CD4-positive, CD25-positive, alpha-beta regulatory T cell (primary cell): Measurements from ENCODE around the gene TAS2R50. TPM values are rescaled to one million over a fixed set of nuclear protein-coding genes. Genes with fewer than 3 reads are reported as not detected.
A peak's percentile ranks its signal among the peaks of the same experiment; 100 is the strongest.

Experiments
- ATAC-seq, 2 donors: fragments of 150-1000 bp; cut with Tn5 transposase; one replicate each; pipeline ENCODE4 v1.10.0; 2021; ENCODE audit warnings: low read depth in 2 of 2, moderate number of reproducible peaks in 2 of 2, moderate library complexity in 1 of 2
- DNase-seq, 3 donors: peaks; one replicate each; pipeline versions ENCODE4 v3.0.0 to v3.0.0-alpha.2; 2012 to 2022; ENCODE audit warnings: mixed read lengths in 1 of 3
- H3K27ac ChIP-seq: one replicate; pipeline ENCODE4 v1.7.0; 2013; ENCODE audit warnings: mild to moderate bottlenecking, low read length; ENCODE audit not compliant: insufficient read depth, poor library complexity, severe bottlenecking
- H3K27me3 ChIP-seq: one replicate; pipeline ENCODE4 v1.7.0; 2013; ENCODE audit warnings: low read length; ENCODE audit not compliant: control insufficient read depth, insufficient read depth
- H3K36me3 ChIP-seq: one replicate; pipeline ENCODE4 v1.7.0; 2013; ENCODE audit warnings: mild to moderate bottlenecking, low read length, moderate library complexity; ENCODE audit not compliant: control insufficient read depth, insufficient read depth
- H3K4me1 ChIP-seq: 2 replicates; pipeline ENCODE4 v1.7.0; 2013; ENCODE audit warnings: mild to moderate bottlenecking, low read length; ENCODE audit not compliant: insufficient read depth, control insufficient read depth, poor library complexity, severe bottlenecking
- H3K4me3 ChIP-seq: one replicate; pipeline ENCODE4 v1.7.0; 2013; ENCODE audit warnings: low read depth, mild to moderate bottlenecking, low read length, moderate library complexity
- H3K9me3 ChIP-seq, 2 experiments: 1 replicate in 1 of 2; 2 replicates in 1 of 2; pipeline ENCODE4 v1.7.0; 2013; ENCODE audit warnings: low read length in 2 of 2, mild to moderate bottlenecking in 1 of 2, moderate library complexity in 1 of 2; ENCODE audit not compliant: control insufficient read depth in 2 of 2
- H3K27ac Mint-ChIP-seq, 3 donors: one replicate each; pipeline ENCODE4 v1.8.0; 2020 to 2022; ENCODE audit warnings: mild to moderate bottlenecking in 3 of 3, mixed read lengths in 3 of 3, moderate library complexity in 2 of 3
- H3K27me3 Mint-ChIP-seq: one replicate; pipeline ENCODE4 v1.8.0; 2022; ENCODE audit warnings: mild to moderate bottlenecking, mixed read lengths
- H3K36me3 Mint-ChIP-seq: one replicate; pipeline ENCODE4 v1.8.0; 2020; ENCODE audit warnings: mixed read lengths
- H3K4me1 Mint-ChIP-seq, 4 donors: one replicate each; pipeline ENCODE4 v1.8.0; 2020 to 2022; ENCODE audit warnings: mixed read lengths in 4 of 4, mild to moderate bottlenecking in 1 of 4
- H3K4me3 Mint-ChIP-seq, 4 donors: one replicate each; pipeline ENCODE4 v1.8.0; 2020 to 2022; ENCODE audit warnings: mild to moderate bottlenecking in 4 of 4, mixed read lengths in 4 of 4, moderate library complexity in 3 of 4
- H3K9me3 Mint-ChIP-seq, 7 donors: one replicate each; pipeline ENCODE4 v1.8.0; 2020 to 2022; ENCODE audit warnings: mixed read lengths in 7 of 7, mild to moderate bottlenecking in 3 of 7, moderate library complexity in 2 of 7
- polyA plus RNA-seq, 4 donors: library from polyadenylated mRNA; unstranded; fragments of 300-500 nt; fragmentation: Illumina TruSeq; gene quantifications; one replicate each; pipeline ENCODE4 v1.2.3, GENCODE V29; 2021
- total RNA-seq: library from RNA; stranded (reverse); gene quantifications from one replicate; pipeline ENCODE4 v1.2.3, GENCODE V29; 2022

The TAS2R50 gene
- total and polyA plus RNA-seq, 5 donors from 2014 or later, result 1.6 TPM; not detected in 4

- Mint-ChIP-seq H3K36me3 (peaks cover 21% of the 10 kb centered on the region), H3K4me3 (no peak overlapping the region), H3K9me3 (peaks cover 0 to 1% (median 0%) of the 10 kb centered on the region in 7 donors), H3K27me3 (no peaks in the 10 kb centered on the region), H3K4me1 (peaks cover 4 to 15% (median 8%) of the 10 kb centered on the region in 4 donors), H3K27ac (no peak overlapping the region)
- Histone ChIP-seq H3K27ac (no peak overlapping the region), H3K36me3 (peaks cover 3% of the 10 kb centered on the region), H3K9me3 (no peaks in the 10 kb centered on the region), H3K27me3 (no peaks in the 10 kb centered on the region), H3K4me1 (no peaks in the 10 kb centered on the region), H3K4me3 (no peak overlapping the region)
- no peak for ATAC-seq
- no peak for DNase-seq
Measured at GRCh38 chr12:11015775-11016430, 29.2 kb upstream of the TAS2R50 start.

DNA sequence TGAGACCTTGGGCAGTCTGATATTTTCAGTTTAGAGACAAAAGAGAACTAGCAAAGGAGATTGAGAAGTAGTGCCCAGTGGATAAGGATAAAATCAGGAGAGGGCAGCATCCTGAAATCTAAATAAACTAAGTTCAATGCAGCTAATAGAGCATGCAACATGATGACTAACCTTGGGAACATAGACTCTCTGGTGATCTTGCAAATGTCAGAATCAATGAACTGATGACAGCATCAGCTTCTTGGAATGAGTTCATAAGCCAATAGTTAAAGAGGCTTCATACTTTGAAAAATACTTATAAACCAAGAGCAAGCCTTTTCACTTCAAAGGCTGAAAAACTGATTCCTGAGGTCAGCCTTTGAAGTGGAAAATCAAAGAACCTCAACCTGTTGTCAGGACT, 27.5 kb upstream of the TAS2R50 start:
- Histone ChIP-seq H3K36me3 (peaks cover 3% of the 10 kb centered on the region), H3K27ac (no peak overlapping the region), H3K27me3 (no peaks in the 10 kb centered on the region), H3K4me3 (no peak overlapping the region), H3K4me1 (no peaks in the 10 kb centered on the region), H3K9me3 (no peaks in the 10 kb centered on the region)
- ATAC-seq (no peak), DNase-seq (no peak)
- no peak overlapping the region for H3K4me3 Mint-ChIP-seq
- H3K27ac Mint-ChIP-seq, result no peak overlapping the region
- H3K27me3 Mint-ChIP-seq, result no peaks in the 10 kb centered on the region
- H3K9me3 Mint-ChIP-seq, result peaks cover 0 to 1% (median 0%) of the 10 kb centered on the region in 7 donors
- peaks cover 0 to 7% (median 6%) of the 10 kb centered on the region in 4 donors for H3K4me1 Mint-ChIP-seq
- H3K36me3 Mint-ChIP-seq, result peaks cover 21% of the 10 kb centered on the region

GRCh38 chr12:11007608-11008007, 20.9 kb upstream of the TAS2R50 start:
- no peak overlapping the region for H3K4me3 Mint-ChIP-seq
- Histone ChIP-seq H3K36me3 (no peaks in the 10 kb centered on the region), H3K4me3 (no peak overlapping the region), H3K4me1 (no peaks in the 10 kb centered on the region), H3K9me3 (no peaks in the 10 kb centered on the region), H3K27ac (no peak overlapping the region), H3K27me3 (no peaks in the 10 kb centered on the region)
- DNase-seq, result no peak
- peaks cover 0 to 8% (median 3%) of the 10 kb centered on the region in 4 donors for H3K4me1 Mint-ChIP-seq
- ATAC-seq, result no peak
- H3K27me3 Mint-ChIP-seq, result no peaks in the 10 kb centered on the region
- H3K36me3 Mint-ChIP-seq, result peaks cover 6% of the 10 kb centered on the region
- peaks cover 0 to 4% (median 0%) of the 10 kb centered on the region in 7 donors for H3K9me3 Mint-ChIP-seq
- no peak overlapping the region for H3K27ac Mint-ChIP-seq

- peaks cover 0 to 10% (median 4%) of the 10 kb centered on the region in 4 donors for H3K4me1 Mint-ChIP-seq
- Histone ChIP-seq H3K4me3 (no peak within 1 kb of the TSS), H3K27me3 (no peaks in the 10 kb centered on the region), H3K9me3 (no peaks in the 10 kb centered on the region), H3K27ac (no peak within 1 kb of the TSS), H3K36me3 (peaks cover 5% of the 10 kb centered on the region), H3K4me1 (no peaks in the 10 kb centered on the region)
- no peak for ATAC-seq
- H3K9me3 Mint-ChIP-seq, result peaks cover 0 to 3% (median 0%) of the 10 kb centered on the region in 7 donors
- no peaks in the 10 kb centered on the region for H3K27me3 Mint-ChIP-seq
- H3K36me3 Mint-ChIP-seq, result peaks cover 21% of the 10 kb centered on the region
- no peak within 1 kb of the TSS for H3K27ac Mint-ChIP-seq
- DNase-seq, result no peak
- H3K4me3 Mint-ChIP-seq, result no peak within 1 kb of the TSS
Measured at GRCh38 chr12:10998204-10998603, 11.5 kb upstream of the TAS2R50 start, which contains the start of gene TAS2R20. Gene TAS2R20 (minus strand): TSS chr12:10998304. CDS start chr12:10997875, 429 bp downstream.

DNA sequence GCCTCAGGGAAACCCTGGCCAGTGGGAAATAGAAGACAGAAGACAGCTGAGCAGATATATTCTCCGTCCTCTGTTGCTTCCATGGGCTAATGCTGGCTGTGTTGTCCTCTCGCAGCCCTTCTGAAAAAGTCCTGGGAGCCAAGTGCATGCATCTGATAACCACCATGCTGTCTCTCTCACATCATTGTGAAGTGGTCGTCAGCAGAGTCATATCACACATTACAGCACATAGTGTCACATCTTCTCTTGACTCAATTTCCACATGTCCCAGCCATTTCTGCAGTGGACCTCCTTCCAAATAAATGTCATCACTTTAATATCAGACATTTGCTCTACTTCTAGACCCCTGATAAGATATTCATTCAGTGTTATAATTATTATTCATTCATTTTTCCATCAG, 7.6 kb upstream of the TAS2R50 start:
- ATAC-seq (no peak), DNase-seq (no peak)
- Histone ChIP-seq H3K27ac (no peak overlapping the region), H3K4me1 (no peaks in the 10 kb centered on the region), H3K27me3 (no peaks in the 10 kb centered on the region), H3K9me3 (peaks cover 0 to 3% of the 10 kb centered on the region in 2 experiments), H3K4me3 (no peak overlapping the region), H3K36me3 (peaks cover 5% of the 10 kb centered on the region)
- Mint-ChIP-seq H3K27me3 (no peaks in the 10 kb centered on the region), H3K27ac (no peak overlapping the region), H3K4me1 (peaks cover 0 to 9% (median 2%) of the 10 kb centered on the region in 4 donors), H3K4me3 (no peak overlapping the region), H3K36me3 (peaks cover 32% of the 10 kb centered on the region), H3K9me3 (peaks cover 0 to 3% (median 0%) of the 10 kb centered on the region in 7 donors)

DNA sequence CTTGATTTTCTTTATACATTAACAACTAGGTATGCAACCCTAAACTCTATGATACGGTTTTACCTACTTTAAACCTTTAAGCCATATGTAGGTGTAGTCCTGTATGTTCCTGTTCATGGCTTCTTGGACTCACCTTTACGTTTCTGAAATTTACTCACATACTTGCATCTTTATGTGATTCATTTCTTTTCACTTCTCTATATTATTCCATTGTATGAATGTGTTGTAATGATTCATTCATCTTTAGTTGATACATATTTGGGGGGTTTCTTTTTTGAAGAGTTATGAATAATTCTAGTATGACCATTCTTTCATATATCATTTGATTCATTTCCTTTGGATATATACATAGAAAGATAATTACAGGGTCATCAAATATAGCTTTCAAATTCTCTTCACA, 2.4 kb upstream of the TAS2R50 start:
- Mint-ChIP-seq H3K9me3 (peaks cover 0 to 3% (median 0%) of the 10 kb centered on the region in 7 donors), H3K36me3 (peaks cover 20% of the 10 kb centered on the region), H3K4me3 (no peak overlapping the region), H3K27ac (no peak overlapping the region), H3K27me3 (no peaks in the 10 kb centered on the region), H3K4me1 (peaks cover 0 to 17% (median 12%) of the 10 kb centered on the region in 4 donors)
- Histone ChIP-seq H3K27me3 (no peaks in the 10 kb centered on the region), H3K9me3 (peaks cover 0 to 3% of the 10 kb centered on the region in 2 experiments), H3K4me3 (no peak overlapping the region), H3K4me1 (no peaks in the 10 kb centered on the region), H3K36me3 (peaks cover 2% of the 10 kb centered on the region), H3K27ac (no peak overlapping the region)
- DNase-seq (no peak), ATAC-seq (no peak)

- Mint-ChIP-seq H3K9me3 (no peaks in the 10 kb centered on the region), H3K4me3 (peak overlapping the region in 2 of 4 donors; percentile 5 to 16), H3K27ac (no peak overlapping the region), H3K36me3 (no peaks in the 10 kb centered on the region), H3K4me1 (peaks cover 11 to 56% (median 41%) of the 10 kb centered on the region in 4 donors), H3K27me3 (no peaks in the 10 kb centered on the region)
- Histone ChIP-seq H3K9me3 (no peaks in the 10 kb centered on the region), H3K36me3 (no peaks in the 10 kb centered on the region), H3K4me3 (peak overlapping the region; percentile 61), H3K27ac (no peak overlapping the region), H3K4me1 (peaks cover 17% of the 10 kb centered on the region), H3K27me3 (no peaks in the 10 kb centered on the region)
- peak; percentile 73 to 85 for ATAC-seq
- peak in 2 of 3 donors; percentile 81 to 82 for DNase-seq
Measured at GRCh38 chr12:10982244-10982643, 4.5 kb downstream of the TAS2R50 start.

DNA sequence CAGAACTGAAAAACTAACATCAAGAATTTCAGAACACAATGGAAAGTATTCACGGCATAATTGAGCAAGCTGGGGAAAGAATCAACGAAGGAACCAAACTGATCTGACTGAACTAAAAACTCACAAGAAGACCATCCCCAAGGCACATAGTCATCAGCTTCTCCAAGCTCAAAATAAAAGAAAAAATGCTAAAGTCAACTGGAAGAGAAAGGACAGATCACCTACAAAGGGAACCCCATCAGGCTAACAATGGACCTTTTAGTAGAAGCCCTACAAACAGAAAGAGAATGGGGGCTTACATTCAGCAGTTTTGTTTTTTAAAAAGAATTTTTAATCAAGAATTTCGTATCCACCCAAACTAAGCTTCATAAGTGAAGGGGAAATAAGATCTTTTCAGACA, 11.7 kb downstream of the TAS2R50 start:
- Histone ChIP-seq H3K36me3 (peaks cover 5% of the 10 kb centered on the region), H3K9me3 (no peaks in the 10 kb centered on the region), H3K27ac (no peak overlapping the region), H3K4me3 (no peak overlapping the region), H3K27me3 (no peaks in the 10 kb centered on the region), H3K4me1 (no peaks in the 10 kb centered on the region)
- Mint-ChIP-seq H3K27me3 (peaks cover 4% of the 10 kb centered on the region), H3K36me3 (peaks cover 6% of the 10 kb centered on the region), H3K4me1 (peaks cover 11 to 33% (median 26%) of the 10 kb centered on the region in 4 donors), H3K27ac (no peak overlapping the region), H3K9me3 (peaks cover 0 to 2% (median 0%) of the 10 kb centered on the region in 7 donors), H3K4me3 (no peak overlapping the region)
- ATAC-seq (no peak), DNase-seq (no peak)
